Astrocyte (in vitro differentiated cells and primary cell): ENCODE measurements around the gene GPR153.

Experiments used
- EZH2 ChIP-seq: IDR thresholded peaks from 2 replicates; pipeline ENCODE4 v1.6.1; 2012; ENCODE audit warnings: mild to moderate bottlenecking, low read length, inconsistent platforms; ENCODE audit not compliant: insufficient read depth
- TF ChIP-seq, protein P1 (sequence below): IDR thresholded peaks from 2 replicates; pipeline ENCODE4 v1.5.1; 2011; ENCODE audit warnings: low read depth, mild to moderate bottlenecking, inconsistent platforms, low read length, moderate library complexity; ENCODE audit not compliant: insufficient read depth

DNA sequence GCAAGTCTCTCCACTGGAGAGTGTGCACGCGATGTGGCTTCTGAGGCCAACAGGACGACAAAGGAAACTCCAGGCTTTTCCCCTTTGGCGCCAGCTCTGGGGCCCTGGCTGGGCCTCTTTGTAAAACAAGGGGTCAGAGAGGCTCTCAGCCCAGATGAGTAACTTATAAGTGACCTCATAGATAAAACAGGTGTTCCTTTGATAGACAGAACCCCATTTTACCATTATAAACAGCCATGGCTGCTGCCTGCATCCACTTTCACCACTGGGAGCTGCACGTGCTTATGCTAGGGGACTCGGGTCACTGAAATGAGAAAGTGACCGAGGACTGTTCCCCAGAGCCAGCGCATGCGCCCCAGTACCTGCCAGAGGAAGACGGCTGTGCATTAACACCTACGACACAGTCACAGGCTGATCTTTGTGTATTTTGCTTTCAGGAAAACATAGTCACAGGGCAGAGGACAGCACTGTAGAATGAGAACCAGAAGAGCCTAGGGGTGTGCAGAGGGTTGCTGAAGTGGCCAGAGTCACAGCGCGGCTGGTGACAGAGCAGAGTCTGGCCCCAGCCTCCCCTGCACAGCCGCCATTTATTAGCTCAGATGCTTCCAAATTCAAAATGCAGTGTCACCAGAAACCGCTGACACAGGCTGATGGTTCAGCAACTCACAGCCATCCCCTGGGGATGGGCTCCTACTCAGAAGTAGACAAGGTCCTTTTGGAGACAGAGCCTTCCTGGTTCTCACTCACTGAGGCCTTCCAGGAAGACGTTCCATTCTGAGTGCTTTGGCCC, 42.3 kb downstream of the GPR153 start:
- TF ChIP-seq, protein P1, sequence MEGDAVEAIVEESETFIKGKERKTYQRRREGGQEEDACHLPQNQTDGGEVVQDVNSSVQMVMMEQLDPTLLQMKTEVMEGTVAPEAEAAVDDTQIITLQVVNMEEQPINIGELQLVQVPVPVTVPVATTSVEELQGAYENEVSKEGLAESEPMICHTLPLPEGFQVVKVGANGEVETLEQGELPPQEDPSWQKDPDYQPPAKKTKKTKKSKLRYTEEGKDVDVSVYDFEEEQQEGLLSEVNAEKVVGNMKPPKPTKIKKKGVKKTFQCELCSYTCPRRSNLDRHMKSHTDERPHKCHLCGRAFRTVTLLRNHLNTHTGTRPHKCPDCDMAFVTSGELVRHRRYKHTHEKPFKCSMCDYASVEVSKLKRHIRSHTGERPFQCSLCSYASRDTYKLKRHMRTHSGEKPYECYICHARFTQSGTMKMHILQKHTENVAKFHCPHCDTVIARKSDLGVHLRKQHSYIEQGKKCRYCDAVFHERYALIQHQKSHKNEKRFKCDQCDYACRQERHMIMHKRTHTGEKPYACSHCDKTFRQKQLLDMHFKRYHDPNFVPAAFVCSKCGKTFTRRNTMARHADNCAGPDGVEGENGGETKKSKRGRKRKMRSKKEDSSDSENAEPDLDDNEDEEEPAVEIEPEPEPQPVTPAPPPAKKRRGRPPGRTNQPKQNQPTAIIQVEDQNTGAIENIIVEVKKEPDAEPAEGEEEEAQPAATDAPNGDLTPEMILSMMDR = no peak
- no peak for TF ChIP-seq EZH2
